ENCODE measurements around the gene HSFX2. TPM values are rescaled to one million over a fixed set of nuclear protein-coding genes. Genes with fewer than 3 reads are reported as not detected.
"Not testable (repeated sequence)": the region's sequence is repeated elsewhere in the genome, so short reads cannot be mapped to it uniquely, and the experiment has no call there.

The HSFX2 gene
- total RNA-seq, 1 donor from 2014 or later, result 0.40 TPM

GRCh38 chrX:149590993-149591392 is 4.1 kb downstream of the HSFX2 start:
- not testable (repeated sequence) for DNase-seq (ENCODE audit: low read depth in 2 of 2)

- not testable (repeated sequence) for DNase-seq (ENCODE audit: low read depth in 2 of 2)
Observed at GRCh38 chrX:149587359-149587758, 7.8 kb downstream of the HSFX2 start, which contains the start of gene MAGEA9B. MAGEA9B (minus strand) TSS chrX:149587459; CDS start chrX:149583179, 4,280 bp downstream.

- DNase-seq (ENCODE audit: low read depth in 2 of 2), result not testable (repeated sequence)
Observed at GRCh38 chrX:149585631-149586030, 9.5 kb downstream of the HSFX2 start.

GRCh38 chrX:149573456-149573855 is 21.7 kb downstream of the HSFX2 start:
- DNase-seq (ENCODE audit: low read depth in 2 of 2), result not testable (repeated sequence)

GRCh38 chrX:149572743-149573142 is 22.4 kb downstream of the HSFX2 start:
- no peak for DNase-seq (ENCODE audit: low read depth in 2 of 2)

GRCh38 chrX:149571770-149572169 is 23.3 kb downstream of the HSFX2 start:
- DNase-seq (ENCODE audit: low read depth in 2 of 2), result no peak

- DNase-seq (ENCODE audit: low read depth in 2 of 2), result no peak
Observed at GRCh38 chrX:149570668-149571067, 24.4 kb downstream of the HSFX2 start.

GRCh38 chrX:149569770-149570169 is 25.3 kb downstream of the HSFX2 start:
- DNase-seq (ENCODE audit: low read depth in 2 of 2), result no peak

- no peak for DNase-seq (ENCODE audit: low read depth in 2 of 2)
Observed at GRCh38 chrX:149568701-149569296, 26.3 kb downstream of the HSFX2 start.

- DNase-seq (ENCODE audit: low read depth in 2 of 2), result no peak
Observed at GRCh38 chrX:149567621-149568417, 27.3 kb downstream of the HSFX2 start.

- DNase-seq (ENCODE audit: low read depth in 2 of 2), result no peak
Observed at GRCh38 chrX:149563359-149563758, 31.8 kb downstream of the HSFX2 start.

GRCh38 chrX:149555251-149555650 is 39.9 kb downstream of the HSFX2 start:
- not testable (repeated sequence) for DNase-seq (ENCODE audit: low read depth in 2 of 2)

- DNase-seq (ENCODE audit: low read depth in 2 of 2), result not testable (repeated sequence)
Observed at GRCh38 chrX:149551939-149552248, 43.2 kb downstream of the HSFX2 start.

- not testable (repeated sequence) for DNase-seq (ENCODE audit: low read depth in 2 of 2)
Observed at GRCh38 chrX:149551245-149551938, 43.7 kb downstream of the HSFX2 start.

GRCh38 chrX:149550454-149550853 is 44.7 kb downstream of the HSFX2 start:
- DNase-seq (ENCODE audit: low read depth in 2 of 2), result not testable (repeated sequence)

- not testable (repeated sequence) for DNase-seq (ENCODE audit: low read depth in 2 of 2)
Observed at GRCh38 chrX:149549701-149550100, 45.4 kb downstream of the HSFX2 start, which contains the start of gene HSFX3. HSFX3 (minus strand) TSS chrX:149549924; CDS start chrX:149549852, 72 bp downstream.

- not testable (repeated sequence) for DNase-seq (ENCODE audit: low read depth in 2 of 2)
Observed at GRCh38 chrX:149547782-149548181, 47.3 kb downstream of the HSFX2 start.

- not testable (repeated sequence) for DNase-seq (ENCODE audit: low read depth in 2 of 2)
Observed at GRCh38 chrX:149546962-149547361, 48.2 kb downstream of the HSFX2 start.

GRCh38 chrX:149545545-149546543 is 49.3 kb downstream of the HSFX2 start:
- peak; percentile 21 to 30 for DNase-seq (ENCODE audit: low read depth in 2 of 2)

Measured in lung microvascular endothelial cell (primary cell).